Prostate gland (tissue), 2 donors: ENCODE results near the gene STYXL2. TPM values are rescaled to one million over a fixed set of nuclear protein-coding genes. Genes with fewer than 3 reads are reported as not detected.

ENCODE experiments used
- DNase-seq: peaks from one replicate; pipeline ENCODE4 v3.0.0-alpha.2; 2019; ENCODE audit warnings: low spot score
- H3K27ac ChIP-seq, 2 donors: fragments of 200-600 bp; sonication (generic); 2 replicates each; pipeline ENCODE4 v1.5.1; 2017 to 2019
- H3K27me3 ChIP-seq: fragments of 200-600 bp; sonication (generic); replicated peaks from 2 replicates; pipeline ENCODE4 v1.5.1; 2019; ENCODE audit not compliant: insufficient read depth
- H3K36me3 ChIP-seq, 2 donors: fragments of 200-600 bp; sonication (generic); 1 replicate in 1 of 2; 2 replicates in 1 of 2; pipeline versions ENCODE4 v1.5.1 to v1.8.1; 2017 to 2019
- H3K4me1 ChIP-seq: fragments of 200-600 bp; sonication (generic); replicated peaks from 2 replicates; pipeline ENCODE4 v1.5.1; 2019
- H3K4me3 ChIP-seq, 2 donors: fragments of 200-600 bp; sonication (generic); 2 replicates each; pipeline ENCODE4 v1.5.1; 2017 to 2019
- H3K9me3 ChIP-seq: fragments of 200-600 bp; sonication (generic); 2 replicates; pipeline ENCODE4 v1.5.1; 2017
- CTCF ChIP-seq, 4 experiments: fragments of 200-600 bp in 2 of 4; fragments of 450-650 bp in 2 of 4; sonication (generic) in 2 of 4; IDR thresholded peaks; 1 replicate in 3 of 4; 2 replicates in 1 of 4; pipeline ENCODE4 v1.5.1; 2016 to 2019; ENCODE audit warnings: antibody characterized with exemption in 4 of 4, mild to moderate bottlenecking in 2 of 4, moderate library complexity in 2 of 4
- POLR2A ChIP-seq: fragments of 450-650 bp; IDR thresholded peaks from one replicate; pipeline ENCODE4 v1.6.1; 2016; ENCODE audit warnings: antibody characterized with exemption, mild to moderate bottlenecking
- POLR2AphosphoS5 ChIP-seq: sonication (generic); formaldehyde crosslinking; IDR thresholded peaks from one replicate; pipeline ENCODE4 v1.6.1; 2017; ENCODE audit warnings: antibody characterized with exemption
- WGBS: methylation state at CpG from one replicate; pipeline ENCODE4 v1.1.5; 2018; 5-methylcytosine and 5-hydroxymethylcytosine counted together
- intact Hi-C: fragments of 100-400 bp; cut with DNase I; formaldehyde crosslinking; loops from one replicate; pipeline ENCODE4 v1.14.2; 2022
- total RNA-seq, 2 donors: library from RNA; depleted of rRNA; stranded (reverse); fragments of >200 nt; gene quantifications; one replicate each; pipeline ENCODE4 v1.1.0, GENCODE V29; 2016

The STYXL2 gene
- total RNA-seq, 2 donors from 2014 or later = 0.34 to 1.5 TPM

DNA sequence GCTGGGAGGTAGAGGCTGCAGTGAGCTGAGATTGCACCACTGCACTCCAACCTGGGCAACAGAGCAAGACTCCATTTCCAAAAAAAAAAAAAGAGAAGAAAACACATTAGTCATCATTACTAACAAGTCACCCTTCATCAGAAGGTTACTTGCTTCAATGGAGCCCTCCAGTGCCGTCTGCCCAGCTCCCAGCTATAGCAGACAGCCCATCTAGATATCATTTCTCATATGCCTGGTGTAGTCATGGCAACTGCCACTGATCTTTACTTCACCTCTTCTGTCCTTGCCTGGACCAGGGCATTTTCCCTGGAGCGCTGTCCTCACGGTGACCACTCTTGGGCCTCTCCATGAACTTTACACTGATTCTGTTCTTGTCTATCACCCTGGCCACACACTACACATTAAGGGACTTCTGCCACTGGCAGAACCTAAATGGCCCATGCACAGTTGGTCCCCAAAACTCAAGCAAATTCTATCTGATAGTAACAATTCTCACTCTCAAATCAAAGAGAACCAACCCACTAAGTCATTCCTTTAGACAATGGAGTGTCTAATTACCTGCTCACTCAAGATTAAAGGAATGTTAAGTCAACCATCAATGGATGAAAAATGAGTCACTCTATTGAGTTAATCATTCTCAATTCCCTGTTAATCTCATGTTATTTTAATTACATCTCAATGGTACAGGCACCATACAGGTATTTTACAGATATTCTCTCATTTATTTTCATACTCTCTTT lies 16.6 kb upstream of the STYXL2 start:
- H3K36me3 ChIP-seq = no peaks in the 10 kb centered on the region
- no peaks in the 10 kb centered on the region for H3K4me1 ChIP-seq
- H3K9me3 ChIP-seq = no peaks in the 10 kb centered on the region
- WGBS = 90% methylated on average over 3 of the region's 3 CpGs
- peaks cover 2% of the 10 kb centered on the region for H3K27me3 ChIP-seq
- no peak overlapping the region for H3K4me3 ChIP-seq
- no peak overlapping the region for H3K27ac ChIP-seq
- DNase-seq = no peak
- TF ChIP-seq CTCF (IDR thresholded peaks at IDR 0.05) (no peak), POLR2AphosphoS5 (no peak), POLR2A (no peak)
- intact Hi-C loops = no loop called here

- Histone ChIP-seq H3K27ac (no peak overlapping the region), H3K4me3 (no peak overlapping the region), H3K36me3 (no peaks in the 10 kb centered on the region), H3K27me3 (peaks cover 2% of the 10 kb centered on the region), H3K9me3 (no peaks in the 10 kb centered on the region), H3K4me1 (no peaks in the 10 kb centered on the region)
- DNase-seq = no peak
- intact Hi-C loops = no loop called here
- no peak for TF ChIP-seq CTCF (IDR thresholded peaks at IDR 0.05)
- no peak for TF ChIP-seq POLR2AphosphoS5
- no peak for TF ChIP-seq POLR2A
Measured at GRCh38 chr1:167077868-167078210, 16.0 kb upstream of the STYXL2 start.

DNA sequence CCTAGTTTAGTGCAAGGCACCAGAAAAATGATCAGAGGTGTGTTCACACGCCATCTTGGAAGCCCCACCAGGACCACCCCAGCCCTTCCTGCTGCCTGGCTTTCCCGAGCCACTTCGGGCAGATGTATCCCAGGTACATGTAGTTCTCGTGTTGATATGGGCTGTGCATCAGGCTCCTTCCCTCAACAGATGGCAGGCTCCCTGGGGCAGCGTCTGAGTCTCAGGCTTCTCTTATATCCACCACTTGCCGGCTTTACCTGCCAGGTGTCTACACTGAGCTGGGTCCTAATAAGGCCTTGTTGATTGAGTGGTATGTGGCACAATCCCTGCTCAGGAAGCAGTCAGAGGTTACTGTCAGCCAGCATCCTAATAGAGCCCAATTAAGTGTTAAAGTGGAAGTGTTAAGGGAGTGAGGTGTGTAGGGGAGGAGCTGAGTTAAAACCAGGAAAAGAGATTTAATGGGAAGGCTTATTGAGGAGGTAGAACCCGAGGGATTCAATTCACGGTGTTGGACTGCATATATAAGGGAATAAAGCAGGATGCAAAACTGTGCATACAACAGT lies 12.2 kb upstream of the STYXL2 start:
- intact Hi-C loops = no loop called here
- DNase-seq = no peak
- H3K36me3 ChIP-seq = no peaks in the 10 kb centered on the region
- H3K27me3 ChIP-seq = no peaks in the 10 kb centered on the region
- H3K9me3 ChIP-seq = no peaks in the 10 kb centered on the region
- 87% methylated on average over 8 of the region's 8 CpGs for WGBS
- TF ChIP-seq POLR2AphosphoS5 (no peak), CTCF (IDR thresholded peaks at IDR 0.05) (no peak), POLR2A (no peak)
- H3K4me3 ChIP-seq = no peak overlapping the region
- H3K27ac ChIP-seq = no peak overlapping the region
- no peaks in the 10 kb centered on the region for H3K4me1 ChIP-seq

DNA sequence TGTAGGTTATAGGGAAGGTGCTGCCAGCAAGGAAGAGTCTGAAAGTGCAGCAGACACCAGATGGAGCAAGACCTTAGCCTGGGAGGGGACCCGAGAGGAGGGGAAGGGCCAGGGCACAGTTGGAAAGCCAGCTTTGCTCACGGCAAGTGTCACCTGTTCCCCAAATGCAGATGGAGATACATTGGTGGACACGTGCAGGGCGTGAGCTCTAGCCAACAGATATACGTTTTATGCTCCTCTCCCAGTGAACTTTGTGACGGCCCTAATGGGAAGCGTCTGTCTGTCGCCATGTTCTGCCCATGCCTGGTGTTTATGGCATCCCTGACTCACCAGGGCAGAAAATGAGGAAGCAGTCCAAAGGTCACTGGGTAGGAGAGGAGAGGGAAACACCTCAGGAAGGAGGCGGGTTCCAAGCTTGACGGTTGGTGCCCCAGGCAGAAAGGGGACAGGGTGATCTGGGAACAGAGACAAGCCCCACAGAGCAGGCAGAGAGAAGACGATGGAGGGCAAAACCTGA lies 11.3 kb upstream of the STYXL2 start:
- intact Hi-C loops = no loop called here
- H3K27ac ChIP-seq = no peak overlapping the region
- no peak overlapping the region for H3K4me3 ChIP-seq
- H3K4me1 ChIP-seq = no peaks in the 10 kb centered on the region
- 65% methylated on average over 11 of the region's 11 CpGs for WGBS
- no peak for TF ChIP-seq CTCF (IDR thresholded peaks at IDR 0.05)
- TF ChIP-seq POLR2A = no peak
- no peak for TF ChIP-seq POLR2AphosphoS5
- no peaks in the 10 kb centered on the region for H3K36me3 ChIP-seq
- no peaks in the 10 kb centered on the region for H3K9me3 ChIP-seq
- no peaks in the 10 kb centered on the region for H3K27me3 ChIP-seq
- DNase-seq = no peak
